GM12891 (cell line): ENCODE results near the gene UBE2B.

Source experiments
- POLR2A ChIP-seq: IDR thresholded peaks from 2 replicates; pipeline ENCODE4 v1.6.1; 2011; ENCODE audit warnings: low read depth, low read length, control low read depth
- POU2F2 ChIP-seq: IDR thresholded peaks from 2 replicates; pipeline ENCODE4 v1.6.1; 2011; ENCODE audit warnings: low read depth, mild to moderate bottlenecking, control low read depth, low read length, moderate library complexity
- TAF1 ChIP-seq: IDR thresholded peaks from 2 replicates; pipeline ENCODE4 v1.6.1; 2011; ENCODE audit warnings: low read depth, low read length, control low read depth

GRCh38 chr5:134413046-134413445 is 41.7 kb downstream of the UBE2B start:
- TF ChIP-seq POLR2A (no peak), TAF1 (no peak), POU2F2 (no peak)
